ENCODE measurements around the gene EMILIN1.

EMILIN1 gene

GRCh38 chr2:27078267-27079194 is at the start of gene EMILIN1:
EMILIN1 (plus strand) TSS chr2:27078615; CDS start chr2:27079066, 451 bp downstream.
- DNase-seq (ENCODE audit: low read depth): peak; percentile 83

- no peak for DNase-seq (ENCODE audit: low read depth)
Observed at GRCh38 chr2:27029051-27029450, 49.4 kb upstream of the EMILIN1 start.

DNA sequence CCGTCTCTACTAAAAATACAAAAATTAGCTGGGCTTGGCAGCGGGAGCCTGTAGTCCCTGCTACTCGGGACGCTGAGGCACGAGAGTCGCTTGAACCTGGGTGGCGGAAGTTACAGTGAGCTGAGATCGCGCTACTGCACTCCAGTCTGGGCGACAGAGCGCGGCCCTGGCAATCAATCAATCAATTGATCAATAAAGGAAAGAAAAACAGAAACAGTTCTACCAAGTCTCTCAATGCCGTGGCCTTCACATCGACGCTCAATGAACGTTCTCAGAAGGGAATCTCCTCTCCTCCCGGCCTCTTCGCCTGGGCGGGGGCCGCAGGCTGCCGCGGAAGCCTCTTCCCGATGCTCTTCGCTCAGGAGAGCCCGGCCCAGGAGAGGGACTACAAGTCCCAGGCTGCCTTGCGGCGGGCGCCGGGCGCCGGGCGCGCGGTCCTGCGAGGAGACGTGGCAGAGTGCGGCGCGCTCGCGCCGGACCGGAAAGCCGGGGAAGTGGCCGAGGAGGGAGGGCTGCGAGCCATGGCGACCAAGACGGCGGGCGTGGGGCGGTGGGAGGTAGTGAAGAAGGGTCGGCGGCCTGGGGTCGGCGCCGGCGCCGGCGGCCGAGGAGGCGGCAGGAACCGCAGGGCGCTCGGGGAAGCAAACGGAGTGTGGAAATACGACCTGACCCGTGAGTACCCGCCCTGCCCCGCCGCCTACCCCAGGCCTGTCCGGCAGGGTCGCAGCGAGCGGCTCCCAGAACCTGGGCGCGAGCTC is 45.7 kb upstream of the EMILIN1 start, which contains the start of gene TMEM214:
TSS of gene TMEM214 (plus strand) at position 471 of the 758 bp plus-strand sequence. CDS start at position 522, 51 bp downstream.
- DNase-seq (ENCODE audit: low read depth): peak; percentile 82

- no peak for DNase-seq (ENCODE audit: low read depth)
Observed at GRCh38 chr2:27033253-27033852, 45.1 kb upstream of the EMILIN1 start.

DNA sequence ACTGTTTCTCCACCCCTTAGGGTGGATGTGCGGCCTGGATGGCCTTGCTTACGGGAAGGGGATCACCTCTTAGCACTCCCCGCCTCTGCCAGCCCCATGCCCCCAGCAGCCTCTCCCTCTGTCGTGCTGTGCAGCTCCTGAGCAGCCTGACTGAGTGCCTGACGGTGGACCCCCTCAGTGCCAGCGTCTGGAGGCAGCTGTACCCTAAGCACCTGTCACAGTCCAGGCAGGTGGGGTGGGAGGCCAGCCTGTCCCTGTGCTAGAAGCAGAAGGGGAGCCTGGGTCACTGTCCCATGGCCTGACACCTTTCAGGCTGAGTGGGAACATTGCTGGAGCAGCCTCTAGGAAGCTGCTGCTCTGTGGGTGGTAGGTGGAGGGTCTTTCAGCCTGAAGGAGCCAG is 40.4 kb upstream of the EMILIN1 start:
- DNase-seq (ENCODE audit: low read depth): no peak

DNA sequence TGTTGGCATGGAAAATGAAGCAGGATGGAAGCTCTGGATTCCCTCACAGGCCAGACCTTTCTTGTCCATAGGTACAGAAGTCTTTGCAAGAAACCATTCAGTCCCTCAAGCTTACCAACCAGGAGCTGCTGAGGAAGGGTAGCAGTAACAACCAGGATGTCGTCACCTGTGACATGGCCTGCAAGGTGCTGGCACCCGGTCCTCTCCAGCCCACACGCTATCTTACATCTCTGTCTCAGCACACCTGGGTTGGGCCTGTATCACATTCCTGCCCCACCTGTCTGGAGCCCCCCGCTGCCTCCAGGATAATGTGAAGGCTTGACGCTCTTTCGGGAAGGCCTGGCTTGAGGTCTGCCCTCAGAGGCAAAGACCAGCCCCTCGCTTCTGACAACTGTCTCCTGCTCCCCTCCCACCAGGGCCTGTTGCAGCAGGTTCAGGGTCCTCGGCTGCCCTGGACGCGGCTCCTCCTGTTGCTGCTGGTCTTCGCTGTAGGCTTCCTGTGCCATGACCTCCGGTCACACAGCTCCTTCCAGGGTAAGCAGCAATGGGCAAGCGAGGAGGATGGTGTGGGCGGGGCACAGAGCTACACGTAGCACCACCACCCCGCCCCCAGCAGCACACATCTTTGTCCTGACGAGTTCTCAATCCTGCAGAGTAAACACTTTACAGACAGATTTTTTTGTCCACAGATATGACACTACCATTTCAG is 39.6 kb upstream of the EMILIN1 start:
- no peak for DNase-seq (ENCODE audit: low read depth)

DNA sequence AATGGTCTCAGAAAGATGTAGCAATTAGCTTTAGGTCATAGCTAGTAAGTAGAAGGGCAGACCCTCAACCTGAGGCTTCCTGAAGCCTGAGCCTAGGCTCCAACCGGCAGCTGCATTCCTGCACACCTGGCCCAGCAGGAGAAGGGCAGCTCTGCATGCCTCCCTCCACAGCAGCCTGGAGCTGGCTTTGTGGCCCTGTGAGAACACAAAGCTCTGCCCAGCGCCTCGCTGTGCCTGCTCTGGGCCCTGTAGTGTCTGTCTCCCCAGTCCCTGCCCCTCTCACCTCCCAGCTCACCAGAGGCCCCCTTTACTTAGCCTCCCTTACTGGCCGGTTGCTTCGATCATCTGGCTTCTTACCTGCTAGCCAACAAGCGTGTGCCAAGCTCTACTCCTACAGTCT is 39.0 kb upstream of the EMILIN1 start:
- no peak for DNase-seq (ENCODE audit: low read depth)

DNA sequence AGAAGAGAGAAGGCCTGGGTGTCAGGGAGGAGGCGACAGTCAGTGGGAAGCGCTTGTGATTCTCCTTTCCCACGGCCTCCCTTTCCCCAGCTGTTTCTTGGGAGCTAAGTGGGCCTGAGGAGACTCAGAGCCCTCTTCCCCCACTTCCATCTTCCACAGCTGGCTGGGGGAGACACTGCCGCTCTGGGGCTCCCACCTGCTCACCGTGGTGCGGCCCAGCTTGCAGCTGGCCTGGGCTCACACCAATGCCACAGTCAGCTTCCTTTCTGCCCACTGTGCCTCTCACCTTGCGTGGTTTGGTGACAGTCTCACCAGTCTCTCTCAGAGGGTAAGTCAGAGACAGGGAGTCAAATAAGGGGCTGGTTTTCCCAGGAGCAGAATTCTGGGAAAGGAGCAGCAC is 38.5 kb upstream of the EMILIN1 start:
- no peak for DNase-seq (ENCODE audit: low read depth)

DNA sequence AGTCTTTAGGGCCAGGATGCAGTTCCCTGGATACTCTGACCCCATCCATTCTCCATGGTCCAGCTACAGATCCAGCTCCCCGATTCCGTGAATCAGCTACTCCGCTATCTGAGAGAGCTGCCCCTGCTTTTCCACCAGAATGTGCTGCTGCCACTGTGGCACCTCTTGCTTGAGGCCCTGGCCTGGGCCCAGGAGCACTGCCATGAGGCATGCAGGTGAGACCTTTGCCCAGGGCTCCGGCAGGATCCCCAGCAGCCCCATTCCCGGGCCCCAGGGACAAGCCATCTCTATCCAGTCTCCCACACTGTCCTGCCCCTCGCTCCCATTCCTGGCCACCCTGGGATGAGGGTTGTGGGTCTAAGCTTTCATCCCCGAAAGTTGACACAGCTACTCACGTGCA is 38.1 kb upstream of the EMILIN1 start:
- no peak for DNase-seq (ENCODE audit: low read depth)

DNA sequence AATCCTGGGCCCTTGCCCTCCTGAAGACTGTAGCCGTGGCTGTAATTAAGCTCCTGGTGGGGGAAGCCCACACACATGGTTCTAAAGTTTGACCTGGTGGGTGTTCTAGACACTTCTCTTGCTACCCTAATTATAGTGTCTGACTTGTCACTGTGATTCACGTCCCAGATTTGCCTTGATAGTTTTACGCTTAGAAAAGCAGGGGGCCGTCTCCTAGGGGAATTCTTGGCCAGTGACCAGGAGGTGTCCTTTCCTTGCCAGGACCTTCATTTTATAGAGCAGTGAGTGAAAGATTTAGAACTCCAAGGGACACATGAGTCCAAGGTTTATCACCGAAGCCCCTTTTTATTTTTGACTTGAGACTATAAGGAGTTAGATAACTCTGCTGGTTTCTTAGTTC is 36.7 kb upstream of the EMILIN1 start:
- DNase-seq (ENCODE audit: low read depth): no peak

GRCh38 chr2:27042159-27042661 is 36.2 kb upstream of the EMILIN1 start:
- DNase-seq (ENCODE audit: low read depth): no peak

DNA sequence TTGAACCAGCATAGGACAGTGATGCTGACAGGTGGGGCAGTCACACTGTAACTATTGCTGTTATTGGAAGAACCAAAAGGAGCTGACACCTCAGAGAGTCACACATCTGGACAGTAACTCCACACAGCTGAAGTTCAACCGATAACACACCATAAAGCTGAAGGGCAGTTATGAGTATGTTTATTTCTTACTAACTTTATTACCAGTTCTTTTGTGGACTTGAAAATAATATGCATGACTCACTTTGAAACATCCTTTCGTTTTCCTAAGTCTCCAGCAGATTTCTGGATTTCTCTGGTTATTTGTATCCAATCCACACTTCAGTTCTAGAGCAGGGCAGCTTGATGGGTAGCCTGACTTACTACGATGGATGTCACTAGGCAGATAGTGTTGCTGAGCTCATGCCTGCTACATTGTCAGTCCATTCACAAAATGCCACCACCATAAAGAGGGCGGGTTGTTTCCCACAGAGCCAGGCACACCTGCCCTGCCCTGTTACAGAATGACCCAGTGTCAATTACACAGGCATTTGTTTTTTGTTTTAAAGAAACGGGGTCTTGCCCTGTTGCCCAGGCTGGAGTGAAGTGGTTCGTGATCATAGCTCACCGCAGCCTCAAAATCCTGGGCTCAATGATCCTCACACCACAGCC is 35.3 kb upstream of the EMILIN1 start:
- peak; percentile 24 for DNase-seq (ENCODE audit: low read depth)

- DNase-seq (ENCODE audit: low read depth): no peak
Observed at GRCh38 chr2:27049422-27050280, 28.8 kb upstream of the EMILIN1 start.

DNA sequence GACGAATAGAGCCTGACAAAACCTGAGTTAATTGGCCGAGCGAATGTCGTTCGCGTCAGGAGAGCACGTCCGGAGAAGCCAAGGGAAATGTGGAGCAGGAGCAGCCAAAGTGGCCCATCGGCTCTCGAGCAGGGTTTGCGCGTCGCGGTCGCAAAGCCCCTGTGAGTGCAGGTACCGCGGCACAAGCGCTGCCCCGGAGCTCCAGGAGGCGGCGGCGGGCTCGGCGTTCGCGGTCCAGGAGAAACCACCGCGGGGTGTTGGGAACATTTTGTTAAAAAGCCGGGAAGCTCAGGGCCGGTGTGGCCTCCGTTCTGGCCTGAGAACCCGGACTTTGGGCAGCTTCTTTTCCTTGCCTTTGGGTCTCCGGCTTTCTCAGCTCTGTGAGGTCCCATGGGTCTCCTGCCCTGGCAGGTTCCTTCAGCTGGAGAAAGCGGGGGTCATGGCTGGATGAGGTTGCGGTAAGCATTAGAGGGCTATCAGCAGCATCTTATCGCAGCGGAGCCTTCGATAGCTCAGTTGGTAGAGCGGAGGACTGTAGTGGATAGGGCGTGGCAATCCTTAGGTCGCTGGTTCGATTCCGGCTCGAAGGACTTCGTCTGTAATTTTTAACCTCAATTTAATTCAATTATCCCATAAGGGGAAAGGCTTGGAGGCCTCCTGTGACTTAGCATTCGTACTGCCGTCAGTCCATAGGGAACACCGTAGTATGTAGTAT is 28.0 kb upstream of the EMILIN1 start:
- DNase-seq (ENCODE audit: low read depth): peak; percentile 95

DNA sequence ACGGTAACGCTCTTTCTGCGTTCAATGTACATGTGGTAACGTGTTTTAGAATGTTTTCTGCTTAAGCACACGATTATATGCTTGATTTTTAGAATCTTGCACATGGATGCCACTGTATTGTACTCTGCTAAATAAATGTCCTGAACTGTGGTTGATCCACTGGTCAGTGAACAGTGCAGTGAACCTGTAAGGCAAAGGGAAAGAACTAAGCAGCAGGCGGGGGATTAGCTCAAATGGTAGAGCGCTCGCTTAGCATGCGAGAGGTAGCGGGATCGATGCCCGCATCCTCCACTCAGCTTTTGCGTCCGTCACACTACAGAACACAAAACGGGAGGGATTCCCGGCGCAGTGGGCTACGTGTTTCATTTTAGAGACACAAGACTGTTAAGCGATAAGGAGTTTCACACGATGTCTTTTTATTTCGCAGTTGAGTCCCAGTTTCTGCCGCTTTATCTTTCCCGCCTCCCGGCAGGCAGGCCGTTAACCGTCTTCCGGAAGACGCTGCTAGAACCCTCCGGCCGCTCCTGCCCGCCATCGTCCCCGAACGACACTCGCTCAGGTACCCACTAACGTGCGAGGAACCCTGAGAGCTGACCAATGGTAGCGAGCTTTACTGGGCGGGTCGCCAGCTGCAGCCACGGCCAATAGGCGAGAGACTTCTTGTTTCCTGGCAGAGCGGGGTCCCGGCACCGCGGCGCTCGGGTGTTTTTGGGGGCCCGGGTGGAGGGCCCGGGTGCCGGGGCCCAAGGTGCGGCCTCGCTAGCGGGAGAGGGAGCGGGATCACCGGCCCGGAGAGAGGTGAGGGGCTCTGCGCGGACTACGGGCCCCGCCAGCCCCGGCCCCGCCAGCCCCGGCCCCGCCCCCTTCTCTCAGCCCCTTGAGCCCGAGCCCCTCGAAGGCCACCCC is 27.2 kb upstream of the EMILIN1 start, which contains the start of gene AGBL5:
TSS of gene AGBL5 (plus strand) at position 673 of the 906 bp plus-strand sequence. CDS start 1,291 bp downstream, outside the sequence.
- DNase-seq (ENCODE audit: low read depth): peak; percentile 88

- DNase-seq (ENCODE audit: low read depth): no peak
Observed at GRCh38 chr2:27051902-27052645, 26.3 kb upstream of the EMILIN1 start.

DNA sequence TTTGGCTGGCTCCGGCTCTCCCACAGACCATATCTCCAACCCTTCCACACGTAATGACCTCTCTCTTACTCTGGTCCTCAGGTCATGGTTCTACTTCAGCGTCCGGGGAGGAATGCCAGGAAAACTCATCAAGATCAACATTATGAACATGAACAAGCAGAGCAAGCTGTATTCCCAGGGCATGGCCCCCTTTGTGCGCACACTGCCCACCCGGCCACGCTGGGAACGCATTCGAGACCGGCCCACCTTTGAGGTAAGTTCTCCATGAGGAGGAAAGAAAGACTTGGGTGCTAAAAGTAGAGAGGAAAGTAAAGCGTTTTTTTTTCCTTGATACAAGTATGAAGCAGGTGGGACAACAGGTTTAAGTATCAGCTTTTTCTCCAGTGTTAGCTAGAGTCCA is 25.1 kb upstream of the EMILIN1 start:
- DNase-seq (ENCODE audit: low read depth): no peak

- no peak for DNase-seq (ENCODE audit: low read depth)
Observed at GRCh38 chr2:27053776-27054175, 24.6 kb upstream of the EMILIN1 start.

All from amniotic epithelial cell (primary cell).